SJSA1 (cell line): ENCODE data around the gene GLB1L3. TPM values are rescaled to one million over a fixed set of nuclear protein-coding genes. Genes with fewer than 3 reads are reported as not detected.

Experiments used
- DNase-seq, 2 experiments: peaks; one replicate each; pipeline ENCODE4 v3.0.0-alpha.2; 2015 to 2020; ENCODE audit warnings: low spot score in 2 of 2, low read depth in 1 of 2
- H3K27ac ChIP-seq: fragments of 250-450 bp; sonication (Bioruptor Pico); 2 replicates; pipeline ENCODE4 v1.5.1; 2020; ENCODE audit warnings: mild to moderate bottlenecking, moderate library complexity
- H3K27me3 ChIP-seq: fragments of 250-450 bp; sonication (Bioruptor Pico); replicated peaks from 2 replicates; pipeline ENCODE4 v1.5.1; 2020; ENCODE audit warnings: mild to moderate bottlenecking, moderate library complexity
- H3K36me3 ChIP-seq: fragments of 250-450 bp; sonication (Bioruptor Pico); 2 replicates; pipeline ENCODE4 v1.5.1; 2020; ENCODE audit warnings: mild to moderate bottlenecking
- H3K4me1 ChIP-seq: fragments of 250-450 bp; sonication (Bioruptor Pico); replicated peaks from 2 replicates; pipeline ENCODE4 v1.6.1; 2021; ENCODE audit warnings: mild to moderate bottlenecking
- H3K4me3 ChIP-seq: fragments of 250-450 bp; sonication (Bioruptor Pico); 2 replicates; pipeline ENCODE4 v1.5.1; 2020; ENCODE audit warnings: mild to moderate bottlenecking
- H3K9me3 ChIP-seq: fragments of 250-450 bp; sonication (Bioruptor Pico); replicated peaks from 2 replicates; pipeline ENCODE4 v1.5.1; 2020; ENCODE audit warnings: mild to moderate bottlenecking
- total RNA-seq: library from RNA; depleted of rRNA; stranded (reverse); fragments of >200 nt; shearing (Covaris generic); gene quantifications from 2 replicates; pipeline ENCODE4 v1.2.3, GENCODE V29; 2014

Gene GLB1L3
- total RNA-seq, 1 experiment from 2014 or later, result not detected

- Histone ChIP-seq H3K4me1 (no peaks in the 10 kb centered on the region), H3K27ac (no peak within 1 kb of the TSS), H3K36me3 (no peaks in the 10 kb centered on the region), H3K27me3 (peaks cover 9% of the 10 kb centered on the region; the same call in 1 of the 2 replicates), H3K4me3 (no peak within 1 kb of the TSS), H3K9me3 (no peaks in the 10 kb centered on the region)
- DNase-seq, result no peak
Measured at GRCh38 chr11:134331354-134332188, 55.4 kb downstream of the GLB1L3 start, which contains the start of gene GLB1L2. TSS of gene GLB1L2 (plus strand) at chr11:134331988. CDS start at chr11:134332062, 74 bp downstream.

GRCh38 chr11:134332189-134332631, 56.0 kb downstream of the GLB1L3 start:
- Histone ChIP-seq H3K4me3 (no peak overlapping the region), H3K27me3 (peaks cover 9% of the 10 kb centered on the region; the same call in 1 of the 2 replicates), H3K36me3 (no peaks in the 10 kb centered on the region), H3K4me1 (no peaks in the 10 kb centered on the region), H3K27ac (no peak overlapping the region), H3K9me3 (no peaks in the 10 kb centered on the region)
- no peak for DNase-seq

GRCh38 chr11:134332782-134333181, 56.6 kb downstream of the GLB1L3 start:
- Histone ChIP-seq H3K36me3 (no peaks in the 10 kb centered on the region), H3K4me3 (no peak overlapping the region), H3K4me1 (no peaks in the 10 kb centered on the region), H3K27ac (no peak overlapping the region), H3K9me3 (no peaks in the 10 kb centered on the region), H3K27me3 (peaks cover 9% of the 10 kb centered on the region; the same call in 1 of the 2 replicates)
- DNase-seq, result no peak

- H3K4me1 ChIP-seq, result no peaks in the 10 kb centered on the region
- H3K27me3 ChIP-seq, result peaks cover 9% of the 10 kb centered on the region; the same call in 1 of the 2 replicates
- no peak for DNase-seq
- no peak overlapping the region for H3K27ac ChIP-seq
- no peaks in the 10 kb centered on the region for H3K9me3 ChIP-seq
- no peak overlapping the region for H3K4me3 ChIP-seq
- no peaks in the 10 kb centered on the region for H3K36me3 ChIP-seq
Measured at GRCh38 chr11:134333312-134333711, 57.1 kb downstream of the GLB1L3 start.

GRCh38 chr11:134333946-134334345, 57.8 kb downstream of the GLB1L3 start:
- Histone ChIP-seq H3K27me3 (peaks cover 9% of the 10 kb centered on the region; the same call in 1 of the 2 replicates), H3K27ac (no peak overlapping the region), H3K9me3 (no peaks in the 10 kb centered on the region), H3K36me3 (no peaks in the 10 kb centered on the region), H3K4me1 (no peaks in the 10 kb centered on the region), H3K4me3 (no peak overlapping the region)
- DNase-seq, result no peak

GRCh38 chr11:134334796-134335571, 58.8 kb downstream of the GLB1L3 start:
- Histone ChIP-seq H3K27me3 (peaks cover 9% of the 10 kb centered on the region; the same call in 1 of the 2 replicates), H3K9me3 (no peaks in the 10 kb centered on the region), H3K4me3 (no peak overlapping the region), H3K4me1 (no peaks in the 10 kb centered on the region), H3K36me3 (no peaks in the 10 kb centered on the region), H3K27ac (no peak overlapping the region)
- DNase-seq, result no peak

GRCh38 chr11:134337051-134337450, 60.9 kb downstream of the GLB1L3 start:
- H3K27me3 ChIP-seq, result 0 out of 2 replicates have a peak, but pooled peaks cover 2% of the 10 kb centered on the region
- H3K27ac ChIP-seq, result no peak overlapping the region
- H3K36me3 ChIP-seq, result no peaks in the 10 kb centered on the region
- H3K9me3 ChIP-seq, result no peaks in the 10 kb centered on the region
- H3K4me1 ChIP-seq, result no peaks in the 10 kb centered on the region
- no peak overlapping the region for H3K4me3 ChIP-seq
- DNase-seq, result no peak

GRCh38 chr11:134338068-134338467, 61.9 kb downstream of the GLB1L3 start:
- Histone ChIP-seq H3K4me3 (no peak overlapping the region), H3K27me3 (no peaks in the 10 kb centered on the region), H3K9me3 (no peaks in the 10 kb centered on the region), H3K4me1 (no peaks in the 10 kb centered on the region), H3K36me3 (no peaks in the 10 kb centered on the region), H3K27ac (no peak overlapping the region)
- DNase-seq, result no peak

GRCh38 chr11:134338654-134339053, 62.5 kb downstream of the GLB1L3 start:
- no peaks in the 10 kb centered on the region for H3K36me3 ChIP-seq
- DNase-seq, result no peak
- no peak overlapping the region for H3K4me3 ChIP-seq
- H3K4me1 ChIP-seq, result no peaks in the 10 kb centered on the region
- H3K9me3 ChIP-seq, result no peaks in the 10 kb centered on the region
- no peak overlapping the region for H3K27ac ChIP-seq
- no peaks in the 10 kb centered on the region for H3K27me3 ChIP-seq

GRCh38 chr11:134339756-134340155, 63.6 kb downstream of the GLB1L3 start:
- no peak overlapping the region for H3K4me3 ChIP-seq
- no peaks in the 10 kb centered on the region for H3K4me1 ChIP-seq
- no peak overlapping the region for H3K27ac ChIP-seq
- no peak for DNase-seq
- H3K36me3 ChIP-seq, result no peaks in the 10 kb centered on the region
- no peaks in the 10 kb centered on the region for H3K9me3 ChIP-seq
- H3K27me3 ChIP-seq, result no peaks in the 10 kb centered on the region

GRCh38 chr11:134340354-134340964, 64.3 kb downstream of the GLB1L3 start:
- no peaks in the 10 kb centered on the region for H3K4me1 ChIP-seq
- no peaks in the 10 kb centered on the region for H3K9me3 ChIP-seq
- H3K4me3 ChIP-seq, result no peak overlapping the region
- no peak overlapping the region for H3K27ac ChIP-seq
- H3K36me3 ChIP-seq, result no peaks in the 10 kb centered on the region
- DNase-seq, result no peak
- no peaks in the 10 kb centered on the region for H3K27me3 ChIP-seq

- H3K27ac ChIP-seq, result no peak overlapping the region
- DNase-seq, result no peak
- no peaks in the 10 kb centered on the region for H3K4me1 ChIP-seq
- no peaks in the 10 kb centered on the region for H3K9me3 ChIP-seq
- no peak overlapping the region for H3K4me3 ChIP-seq
- no peaks in the 10 kb centered on the region for H3K36me3 ChIP-seq
- no peaks in the 10 kb centered on the region for H3K27me3 ChIP-seq
Measured at GRCh38 chr11:134341805-134342571, 65.8 kb downstream of the GLB1L3 start.
